IMR-90 (cell line): Measurements from ENCODE around the gene C14orf39. TPM values are rescaled to one million over a fixed set of nuclear protein-coding genes. Genes with fewer than 3 reads are reported as not detected.

Experiments used
- ATAC-seq: fragments of 200-7000 bp; cut with Tn5 transposase; 2 replicates; pipeline ENCODE4 v1.9.1; 2020; ENCODE audit warnings: low read depth, mild to moderate bottlenecking, moderate library complexity
- BruUV-seq: library from RNA; stranded (reverse); fragments of 400-500 nt; replicated peaks from 2 replicates; lab custom pipeline; 2021; lab: Mats Ljungman, UMichigan
- CTCF ChIA-PET: fragments of 300-600 bp; formaldehyde crosslinking; extraction: SDS; loops from one replicate; lab custom pipeline; 2021; ENCODE audit warnings: antibody characterized with exemption; lab: Yijun Ruan, JAX
- POLR2A ChIA-PET: fragments of 300-600 bp; sonication (Branson Sonifier 250); formaldehyde crosslinking; loops from one replicate; lab custom pipeline; 2022; ENCODE audit warnings: antibody characterized with exemption; ENCODE audit not compliant: unreplicated experiment; lab: Charles Lee
- DNase-seq: peaks from one replicate; pipeline ENCODE4 v3.0.0; 2013
- H2AFZ ChIP-seq: replicated peaks from 2 replicates; pipeline ENCODE3; 2013; ENCODE audit warnings: low read length, mild to moderate bottlenecking; ENCODE audit not compliant: poor library complexity
- H2AK5ac ChIP-seq: 2 replicates; pipeline ENCODE4 v1.6.1; 2013; ENCODE audit warnings: low read depth, low read length, inconsistent platforms
- H2AK9ac ChIP-seq: replicated peaks from 2 replicates; pipeline ENCODE3; 2013; ENCODE audit warnings: mild to moderate bottlenecking, low read depth, low read length, moderate library complexity; ENCODE audit not compliant: poor library complexity
- H2BK120ac ChIP-seq: 2 replicates; pipeline ENCODE4 v1.6.1; 2013; ENCODE audit warnings: low read depth, low read length, inconsistent platforms
- H2BK15ac ChIP-seq: 3 replicates; pipeline ENCODE4 v1.6.1; 2013; ENCODE audit warnings: low read depth, low read length, inconsistent platforms
- H2BK20ac ChIP-seq: 2 replicates; pipeline ENCODE4 v1.6.1; 2013; ENCODE audit warnings: low read depth, mild to moderate bottlenecking, inconsistent platforms, low read length, moderate library complexity
- H2BK5ac ChIP-seq: 2 replicates; pipeline ENCODE4 v1.6.1; 2013; ENCODE audit warnings: mild to moderate bottlenecking, low read depth, low read length, inconsistent platforms; ENCODE audit not compliant: poor library complexity, severe bottlenecking
- H3K14ac ChIP-seq: replicated peaks from 2 replicates; pipeline ENCODE4 v1.6.1; 2013; ENCODE audit warnings: low read depth, low read length, inconsistent platforms
- H3K18ac ChIP-seq: 2 replicates; pipeline ENCODE4 v1.6.1; 2013; ENCODE audit warnings: low read depth, low read length, control low read depth
- H3K23ac ChIP-seq: 2 replicates; pipeline ENCODE4 v1.6.1; 2013; ENCODE audit warnings: low read depth, low read length, inconsistent platforms
- H3K27ac ChIP-seq: 2 replicates; pipeline ENCODE4 v1.5.1; 2013; ENCODE audit warnings: mild to moderate bottlenecking, control low read depth, low read length; ENCODE audit not compliant: insufficient read depth
- H3K27me3 ChIP-seq: 2 replicates; pipeline ENCODE4 v1.6.1; 2013; ENCODE audit warnings: low read length; ENCODE audit not compliant: control insufficient read depth, insufficient read depth
- H3K36me3 ChIP-seq: 2 replicates; pipeline ENCODE4 v1.6.1; 2013; ENCODE audit warnings: low read length, mixed read lengths; ENCODE audit not compliant: control insufficient read depth, insufficient read depth
- H3K4ac ChIP-seq: 2 replicates; pipeline ENCODE4 v1.6.1; 2013; ENCODE audit warnings: low read depth, low read length, inconsistent platforms
- H3K4me1 ChIP-seq: 2 replicates; pipeline ENCODE4 v1.6.1; 2013; ENCODE audit warnings: low read length, mixed read lengths; ENCODE audit not compliant: control insufficient read depth, insufficient read depth
- H3K4me2 ChIP-seq: 2 replicates; pipeline ENCODE4 v1.6.1; 2013; ENCODE audit warnings: low read depth, mild to moderate bottlenecking, control low read depth, low read length, moderate library complexity
- H3K4me3 ChIP-seq: 2 replicates; pipeline ENCODE4 v1.5.1; 2013; ENCODE audit warnings: low read depth, mild to moderate bottlenecking, control low read depth, low read length, moderate library complexity; ENCODE audit not compliant: insufficient read depth
- H3K56ac ChIP-seq: 2 replicates; pipeline ENCODE4 v1.6.1; 2013; ENCODE audit warnings: low read length, inconsistent platforms; ENCODE audit not compliant: insufficient read depth; ENCODE audit errors: extremely low read depth
- H3K79me1 ChIP-seq, 2 experiments: 2 replicates each; pipeline ENCODE4 v1.6.1; 2013; ENCODE audit warnings: low read length in 2 of 2, inconsistent platforms in 1 of 2, low read depth in 1 of 2
- H3K9ac ChIP-seq: 2 replicates; pipeline ENCODE4 v1.6.1; 2013; ENCODE audit warnings: low read depth, low read length, control low read depth
- H3K9me1 ChIP-seq: 2 replicates; pipeline ENCODE4 v1.6.1; 2013; ENCODE audit warnings: low read length, inconsistent platforms; ENCODE audit not compliant: insufficient read depth
- H3K9me3 ChIP-seq: 2 replicates; pipeline ENCODE4 v1.6.1; 2013; ENCODE audit warnings: low read length; ENCODE audit not compliant: control insufficient read depth, insufficient read depth
- H4K20me1 ChIP-seq: 2 replicates; pipeline ENCODE4 v1.6.1; 2013; ENCODE audit warnings: low read length, inconsistent platforms; ENCODE audit not compliant: insufficient read depth
- H4K5ac ChIP-seq: 2 replicates; pipeline ENCODE4 v1.6.1; 2013; ENCODE audit warnings: mild to moderate bottlenecking, low read depth, low read length, control low read depth
- H4K8ac ChIP-seq, 2 experiments: 2 replicates each; pipeline ENCODE4 v1.6.1; 2013; ENCODE audit warnings: low read depth in 2 of 2, low read length in 2 of 2, control low read depth in 1 of 2, inconsistent platforms in 1 of 2
- H4K91ac ChIP-seq: 2 replicates; pipeline ENCODE4 v1.6.1; 2013; ENCODE audit warnings: low read depth, low read length, inconsistent platforms; ENCODE audit not compliant: insufficient read depth
- MAFK ChIP-seq: IDR thresholded peaks from 2 replicates; pipeline ENCODE4 v1.6.1; 2012; ENCODE audit warnings: low read depth, low read length, improper control_type of control experiment
- MAZ ChIP-seq: IDR thresholded peaks from 2 replicates; pipeline ENCODE4 v1.6.1; 2012; ENCODE audit warnings: low read depth, mild to moderate bottlenecking, low read length, improper control_type of control experiment, moderate library complexity, borderline replicate concordance
- POLR2A ChIP-seq: IDR thresholded peaks from 2 replicates; pipeline ENCODE4 v1.6.1; 2012; ENCODE audit warnings: mild to moderate bottlenecking, low read depth, low read length
- RAD21 ChIP-seq: IDR thresholded peaks from 2 replicates; pipeline ENCODE4 v1.6.1; 2012; ENCODE audit warnings: low read length, improper control_type of control experiment
- RFX5 ChIP-seq: IDR thresholded peaks from 2 replicates; pipeline ENCODE4 v1.8.0; 2012; ENCODE audit warnings: low read depth, mild to moderate bottlenecking, low read length, moderate library complexity
- WGBS, 2 experiments: methylation state at CpG; one replicate each; pipeline versions ENCODE4 v1.1.5 to v1.1.7; 2013; ENCODE audit warnings: missing lambda C conversion rate in 2 of 2; ENCODE audit not compliant: insufficient read length in 1 of 2; ENCODE audit errors: extremely low coverage in 2 of 2; 5-methylcytosine and 5-hydroxymethylcytosine counted together
- dilution Hi-C: fragments of 300-500 bp; cut with HindIII; formaldehyde crosslinking; loops from one replicate; pipeline ENCODE4 v1.14.3; 2018; ENCODE audit warnings: low sequenced_read_pairs; ENCODE audit not compliant: unreplicated experiment
- in situ Hi-C: fragments of 300-500 bp; cut with MboI; formaldehyde crosslinking; loops from 3 replicates; pipeline ENCODE4 v1.14.3; 2019; ENCODE audit warnings: low sequenced_read_pairs, inconsistent platforms, mixed read lengths
- intact Hi-C: fragments of 100-400 bp; cut with micrococcal nuclease; formaldehyde crosslinking; loops from 2 replicates; pipeline ENCODE4 v1.10.0; 2022
- polyA plus RNA-seq, 3 experiments: library from polyadenylated mRNA; depleted of rRNA; stranded (reverse); fragments of >200 nt; gene quantifications; 2 replicates each; pipeline ENCODE4 v1.2.3, GENCODE V29; 2012; ENCODE audit warnings: low replicate concordance in 1 of 3
- total RNA-seq: library from RNA; depleted of rRNA; stranded (reverse); fragments of >200 nt; gene quantifications from 2 replicates; pipeline ENCODE4 v1.2.3, GENCODE V29; 2012
- TF ChIP-seq, protein P1 (sequence below): conservative IDR thresholded peaks from 2 replicates; pipeline ENCODE4 v1.5.1; 2012; ENCODE audit warnings: mild to moderate bottlenecking, low read depth, low read length, improper control_type of control experiment

Gene C14orf39
- total and polyA plus RNA-seq, 2 of the 4 experiments (the other 2 are of a cell fraction), result 0.36 to 0.38 TPM

DNA sequence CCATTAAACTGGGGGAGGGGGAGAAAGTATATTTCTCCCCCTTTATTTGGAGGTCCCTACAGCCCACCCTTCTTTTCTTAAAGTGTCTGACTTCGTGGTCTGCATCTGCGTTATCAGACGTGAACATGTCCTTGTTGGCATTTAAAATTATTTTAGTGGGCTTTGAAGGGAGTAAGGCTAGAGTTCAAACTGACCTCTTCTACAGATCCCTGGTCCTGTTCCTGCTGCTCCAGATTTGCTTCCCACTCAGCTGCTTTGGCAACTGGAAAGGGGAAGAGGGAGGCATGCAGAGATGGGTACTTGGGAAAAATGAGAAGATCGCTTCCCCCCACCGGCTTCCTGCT lies 22.5 kb upstream of the C14orf39 start:
- no peak overlapping the region for H3K4me3 ChIP-seq
- no peak overlapping the region for H4K8ac ChIP-seq
- ChIA-PET POLR2A (no interaction called here), CTCF (no interaction called here)
- dilution Hi-C loops (no loop called here), in situ Hi-C loops (no loop called here), intact Hi-C loops (no loop called here)
- no peak overlapping the region for H3K18ac ChIP-seq
- H3K14ac ChIP-seq, result no peak overlapping the region
- H3K9ac ChIP-seq, result no peak overlapping the region
- no peak overlapping the region for H4K91ac ChIP-seq
- H4K20me1 ChIP-seq, result no peaks in the 10 kb centered on the region
- no peak for ATAC-seq
- no peak overlapping the region for H2AFZ ChIP-seq
- peaks cover 2% of the 10 kb centered on the region; the same call in 1 of the 2 replicates for H3K4me1 ChIP-seq
- no peaks in the 10 kb centered on the region for H3K9me1 ChIP-seq
- H3K9me3 ChIP-seq, result peaks cover 17% of the 10 kb centered on the region
- H3K4ac ChIP-seq, result no peak overlapping the region
- no peak overlapping the region for H2BK5ac ChIP-seq
- no peak overlapping the region for H2BK20ac ChIP-seq
- no peak overlapping the region; the same call in 1 of the 2 replicates for H3K4me2 ChIP-seq
- no peaks in the 10 kb centered on the region for H3K79me1 ChIP-seq
- H2BK15ac ChIP-seq, result no peak overlapping the region
- peaks cover 88% of the 10 kb centered on the region for H3K27me3 ChIP-seq
- H3K23ac ChIP-seq, result no peak overlapping the region
- no peak overlapping the region for H3K56ac ChIP-seq
- BruUV-seq, result no TSS peak
- DNase-seq, result no peak
- no peak overlapping the region for H2AK5ac ChIP-seq
- no peak overlapping the region for H2BK120ac ChIP-seq
- no peaks in the 10 kb centered on the region for H3K36me3 ChIP-seq
- no peak overlapping the region for H3K27ac ChIP-seq
- H4K5ac ChIP-seq, result no peak overlapping the region
- no peak overlapping the region for H2AK9ac ChIP-seq
- WGBS, 2 experiments, result 0% methylated on average over 2 of the region's 5 CpGs; no CpG with 5 or more reads in 1 of the 2 experiments
- TF ChIP-seq, protein P1, sequence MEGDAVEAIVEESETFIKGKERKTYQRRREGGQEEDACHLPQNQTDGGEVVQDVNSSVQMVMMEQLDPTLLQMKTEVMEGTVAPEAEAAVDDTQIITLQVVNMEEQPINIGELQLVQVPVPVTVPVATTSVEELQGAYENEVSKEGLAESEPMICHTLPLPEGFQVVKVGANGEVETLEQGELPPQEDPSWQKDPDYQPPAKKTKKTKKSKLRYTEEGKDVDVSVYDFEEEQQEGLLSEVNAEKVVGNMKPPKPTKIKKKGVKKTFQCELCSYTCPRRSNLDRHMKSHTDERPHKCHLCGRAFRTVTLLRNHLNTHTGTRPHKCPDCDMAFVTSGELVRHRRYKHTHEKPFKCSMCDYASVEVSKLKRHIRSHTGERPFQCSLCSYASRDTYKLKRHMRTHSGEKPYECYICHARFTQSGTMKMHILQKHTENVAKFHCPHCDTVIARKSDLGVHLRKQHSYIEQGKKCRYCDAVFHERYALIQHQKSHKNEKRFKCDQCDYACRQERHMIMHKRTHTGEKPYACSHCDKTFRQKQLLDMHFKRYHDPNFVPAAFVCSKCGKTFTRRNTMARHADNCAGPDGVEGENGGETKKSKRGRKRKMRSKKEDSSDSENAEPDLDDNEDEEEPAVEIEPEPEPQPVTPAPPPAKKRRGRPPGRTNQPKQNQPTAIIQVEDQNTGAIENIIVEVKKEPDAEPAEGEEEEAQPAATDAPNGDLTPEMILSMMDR, result no peak
- no peak for TF ChIP-seq MAZ
- no peak for TF ChIP-seq RAD21
- no peak for TF ChIP-seq RFX5
- TF ChIP-seq POLR2A, result no peak
- no peak for TF ChIP-seq MAFK
